ENCODE measurements around the gene PTPRN2.

DNA sequence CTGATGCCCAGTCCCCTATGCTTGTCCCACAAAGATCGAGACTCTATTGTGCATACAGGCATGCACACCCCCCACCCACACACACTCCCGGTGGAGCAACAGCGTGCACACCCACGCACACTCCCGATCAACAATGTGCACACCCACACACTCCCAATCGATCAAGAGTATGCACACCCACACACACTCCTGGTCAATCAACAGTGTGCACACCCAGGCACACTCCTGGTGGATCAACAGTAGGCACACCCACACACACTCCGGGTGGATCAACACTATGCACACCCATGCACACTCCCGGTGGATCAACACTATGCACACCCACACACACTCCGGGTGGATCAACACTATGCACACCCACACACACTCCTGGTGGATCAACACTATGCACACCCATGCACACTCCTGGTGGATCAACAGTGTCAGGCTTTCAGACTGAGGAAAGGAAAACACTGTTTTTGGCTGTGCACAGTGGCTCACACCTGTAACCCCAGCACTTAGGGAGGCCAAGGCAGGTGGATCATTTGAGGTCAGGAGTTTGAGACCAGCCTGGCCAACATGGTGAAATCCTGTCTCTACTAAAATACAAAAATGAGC lies 118.8 kb downstream of the PTPRN2 start:
- TF ChIP-seq, protein P1, sequence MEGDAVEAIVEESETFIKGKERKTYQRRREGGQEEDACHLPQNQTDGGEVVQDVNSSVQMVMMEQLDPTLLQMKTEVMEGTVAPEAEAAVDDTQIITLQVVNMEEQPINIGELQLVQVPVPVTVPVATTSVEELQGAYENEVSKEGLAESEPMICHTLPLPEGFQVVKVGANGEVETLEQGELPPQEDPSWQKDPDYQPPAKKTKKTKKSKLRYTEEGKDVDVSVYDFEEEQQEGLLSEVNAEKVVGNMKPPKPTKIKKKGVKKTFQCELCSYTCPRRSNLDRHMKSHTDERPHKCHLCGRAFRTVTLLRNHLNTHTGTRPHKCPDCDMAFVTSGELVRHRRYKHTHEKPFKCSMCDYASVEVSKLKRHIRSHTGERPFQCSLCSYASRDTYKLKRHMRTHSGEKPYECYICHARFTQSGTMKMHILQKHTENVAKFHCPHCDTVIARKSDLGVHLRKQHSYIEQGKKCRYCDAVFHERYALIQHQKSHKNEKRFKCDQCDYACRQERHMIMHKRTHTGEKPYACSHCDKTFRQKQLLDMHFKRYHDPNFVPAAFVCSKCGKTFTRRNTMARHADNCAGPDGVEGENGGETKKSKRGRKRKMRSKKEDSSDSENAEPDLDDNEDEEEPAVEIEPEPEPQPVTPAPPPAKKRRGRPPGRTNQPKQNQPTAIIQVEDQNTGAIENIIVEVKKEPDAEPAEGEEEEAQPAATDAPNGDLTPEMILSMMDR (IDR thresholded peaks at IDR 0.05) = no peak
- no peak for TF ChIP-seq POLR2A (IDR thresholded peaks at IDR 0.05)
- no peak for TF ChIP-seq POLR2AphosphoS5 (IDR thresholded peaks at IDR 0.05)
